ENCODE measurements around the gene MMP13. TPM values are rescaled to one million over a fixed set of nuclear protein-coding genes. Genes with fewer than 3 reads are reported as not detected.

The MMP13 gene
- total and polyA plus RNA-seq, 2 of the 13 experiments (the other 11 are each of a cell fraction or from before 2014, with no cell fraction given) = not detected

GRCh38 chr11:102932678-102933077, 22.9 kb downstream of the MMP13 start (continued):
- no peak for TF ChIP-seq KIAA2018 (CRISPR knock-in tag; IDR thresholded peaks at IDR 0.05; ENCODE audit: borderline replicate concordance)

GRCh38 chr11:102930451-102930850, 25.1 kb downstream of the MMP13 start:
- DNase-seq (ENCODE audit: low spot score) (no peak), ATAC-seq (no peak), FAIRE-seq (no peak)
- in situ Hi-C loops (cut with HindIII; ENCODE audit: extremely low pct_ligation_motif_present, low pct_unique_long_range_greater_than_20kb) (loop anchor here (10.0 to 25.0 kb wide), 2 partner anchors 126 to 193 kb away; no protein-coding TSS in a partner anchor), intact Hi-C loops (cut with micrococcal nuclease; ENCODE audit: unreplicated experiment) (no loop called here)
- no peaks in the 10 kb centered on the region for H3K36me3 ChIP-seq (replicated peaks in 1 of 2; ENCODE audit: control insufficient read depth in 1 of 2, insufficient read depth in 2 of 2, low read length in 2 of 2)
- H3K79me2 ChIP-seq (ENCODE audit: insufficient read depth, low read length) = no peaks in the 10 kb centered on the region
- H3K4me3 ChIP-seq (replicated peaks in 1 of 3; ENCODE audit: insufficient read depth in 1 of 3, low read depth in 2 of 3, low read length in 3 of 3) = no peak overlapping the region
- BruUV-seq (replicated peaks) = no TSS peak
- H3K4me1 ChIP-seq (ENCODE audit: insufficient read depth, low read length) = no peaks in the 10 kb centered on the region
- no peaks in the 10 kb centered on the region for H3K27me3 ChIP-seq (ENCODE audit: control insufficient read depth in 1 of 2, insufficient read depth in 2 of 2, low read length in 2 of 2)
- no peaks in the 10 kb centered on the region for H3K9me3 ChIP-seq (ENCODE audit: low read length)
- no peaks in the 10 kb centered on the region for H4K20me1 ChIP-seq (ENCODE audit: insufficient read depth, low read length)
- no peak overlapping the region for H2AFZ ChIP-seq (ENCODE audit: low read length)
- H3K4me2 ChIP-seq (ENCODE audit: low read depth, low read length) = no peak overlapping the region
- H3K9ac ChIP-seq (ENCODE audit: insufficient read depth, low read depth, low read length) = no peak overlapping the region
- ChIA-PET CTCF (ENCODE audit: low intra/inter-chr PET ratio, low total read pairs) (no interaction called here), POLR2A (no interaction called here)
- TF ChIP-seq ARID3A (IDR thresholded peaks at IDR 0.05; ENCODE audit: low read depth, low read length) (no peak), HNRNPK (IDR thresholded peaks at IDR 0.05; ENCODE audit: low read depth, low read length, poor library complexity, severe bottlenecking) (peak; percentile 50), ARID2 (CRISPR knock-in tag; IDR thresholded peaks at IDR 0.05; ENCODE audit: borderline replicate concordance) (no peak), NFKB2 (CRISPR knock-in tag; IDR thresholded peaks at IDR 0.05; ENCODE audit: borderline replicate concordance) (no peak)
- no peak overlapping the region for H3K27ac ChIP-seq (ENCODE audit: extremely low read length, insufficient read depth, low read length)
